Sigmoid colon (tissue), 4 donors: ENCODE data around the gene KRTAP5-10.

ENCODE experiments used
- POLR2AphosphoS5 ChIP-seq, 4 donors: sonication (generic); formaldehyde crosslinking; IDR thresholded peaks; one replicate each; pipeline ENCODE4 v1.6.1; 2017; ENCODE audit warnings: antibody characterized with exemption in 4 of 4
- TF ChIP-seq, protein P1 (sequence below), 4 experiments: fragments of 450-650 bp in 3 of 4; fragments of 200-600 bp in 1 of 4; IDR thresholded peaks; one replicate each; pipeline ENCODE4 v1.5.1; 2016 to 2019; ENCODE audit warnings: antibody characterized with exemption in 4 of 4, mild to moderate bottlenecking in 3 of 4, moderate library complexity in 2 of 4

- no peak for TF ChIP-seq POLR2AphosphoS5 (IDR thresholded peaks at IDR 0.05)
- TF ChIP-seq, protein P1, sequence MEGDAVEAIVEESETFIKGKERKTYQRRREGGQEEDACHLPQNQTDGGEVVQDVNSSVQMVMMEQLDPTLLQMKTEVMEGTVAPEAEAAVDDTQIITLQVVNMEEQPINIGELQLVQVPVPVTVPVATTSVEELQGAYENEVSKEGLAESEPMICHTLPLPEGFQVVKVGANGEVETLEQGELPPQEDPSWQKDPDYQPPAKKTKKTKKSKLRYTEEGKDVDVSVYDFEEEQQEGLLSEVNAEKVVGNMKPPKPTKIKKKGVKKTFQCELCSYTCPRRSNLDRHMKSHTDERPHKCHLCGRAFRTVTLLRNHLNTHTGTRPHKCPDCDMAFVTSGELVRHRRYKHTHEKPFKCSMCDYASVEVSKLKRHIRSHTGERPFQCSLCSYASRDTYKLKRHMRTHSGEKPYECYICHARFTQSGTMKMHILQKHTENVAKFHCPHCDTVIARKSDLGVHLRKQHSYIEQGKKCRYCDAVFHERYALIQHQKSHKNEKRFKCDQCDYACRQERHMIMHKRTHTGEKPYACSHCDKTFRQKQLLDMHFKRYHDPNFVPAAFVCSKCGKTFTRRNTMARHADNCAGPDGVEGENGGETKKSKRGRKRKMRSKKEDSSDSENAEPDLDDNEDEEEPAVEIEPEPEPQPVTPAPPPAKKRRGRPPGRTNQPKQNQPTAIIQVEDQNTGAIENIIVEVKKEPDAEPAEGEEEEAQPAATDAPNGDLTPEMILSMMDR (IDR thresholded peaks at IDR 0.05): no peak
Measured at GRCh38 chr11:71525938-71526495, 39.3 kb upstream of the KRTAP5-10 start.
